Muscle of back (tissue), 11 donors: ENCODE data around the gene PDE8A. TPM values are rescaled to one million over a fixed set of nuclear protein-coding genes. Genes with fewer than 3 reads are reported as not detected.

ENCODE experiments used
- DNase-seq, 3 donors: peaks; one replicate each; pipeline versions ENCODE4 v3.0.0 to v3.0.0-alpha.2; 2013
- polyA plus RNA-seq, 10 donors: library from polyadenylated mRNA; unstranded; fragments of 120-200 nt; gene quantifications; one replicate each; pipeline ENCODE4 v1.2.1, GENCODE V29; 2013; ENCODE audit not compliant: insufficient read length in 10 of 10

Gene PDE8A
- polyA plus RNA-seq, 10 donors = 13.5 to 39.8 (median 21.5) TPM

- no peak for DNase-seq
Observed at GRCh38 chr15:85120351-85121113, 138.9 kb downstream of the PDE8A start.

- no peak for DNase-seq
Observed at GRCh38 chr15:85124173-85124572, 142.5 kb downstream of the PDE8A start.

- DNase-seq = no peak
Observed at GRCh38 chr15:85125056-85125661, 143.5 kb downstream of the PDE8A start.

- no peak for DNase-seq
Observed at GRCh38 chr15:85128621-85129020, 147.0 kb downstream of the PDE8A start.

- no peak for DNase-seq
Observed at GRCh38 chr15:85129881-85130280, 148.2 kb downstream of the PDE8A start.

GRCh38 chr15:85131915-85132314, 150.3 kb downstream of the PDE8A start:
- no peak for DNase-seq

- DNase-seq = no peak
Observed at GRCh38 chr15:85133709-85134108, 152.1 kb downstream of the PDE8A start.

- DNase-seq = no peak
Observed at GRCh38 chr15:85137489-85138168, 156.0 kb downstream of the PDE8A start.

- no peak for DNase-seq
Observed at GRCh38 chr15:85139391-85139790, 157.7 kb downstream of the PDE8A start.

- DNase-seq = no peak
Observed at GRCh38 chr15:85141726-85142125, 160.1 kb downstream of the PDE8A start.

GRCh38 chr15:85142312-85142711, 160.7 kb downstream of the PDE8A start:
- no peak for DNase-seq

- DNase-seq = no peak
Observed at GRCh38 chr15:85149465-85150129, 167.9 kb downstream of the PDE8A start.

GRCh38 chr15:85150130-85150480, 168.4 kb downstream of the PDE8A start:
- DNase-seq = no peak

GRCh38 chr15:85151145-85151544, 169.5 kb downstream of the PDE8A start:
- no peak for DNase-seq

GRCh38 chr15:85151861-85152260, 170.2 kb downstream of the PDE8A start:
- no peak for DNase-seq

GRCh38 chr15:85154061-85154460, 172.4 kb downstream of the PDE8A start:
- DNase-seq = no peak

GRCh38 chr15:85155360-85155759, 173.7 kb downstream of the PDE8A start:
- DNase-seq = no peak

GRCh38 chr15:85155857-85156256, 174.2 kb downstream of the PDE8A start:
- no peak for DNase-seq

GRCh38 chr15:85157344-85157743, 175.7 kb downstream of the PDE8A start:
- no peak for DNase-seq

- no peak for DNase-seq
Observed at GRCh38 chr15:85162237-85162636, 180.6 kb downstream of the PDE8A start.

- DNase-seq = no peak
Observed at GRCh38 chr15:85164841-85165466, 183.3 kb downstream of the PDE8A start.

- DNase-seq = no peak
Observed at GRCh38 chr15:85167568-85167967, 185.9 kb downstream of the PDE8A start.
